22Rv1 (cell line): ENCODE measurements around the gene OR4K13.

Experiments
- CTCF ChIP-seq: fragments of 450-650 bp; IDR thresholded peaks from 2 replicates; pipeline ENCODE4 v1.5.1; 2017; ENCODE audit warnings: mild to moderate bottlenecking
- ZFX ChIP-seq: fragments of 450-650 bp; IDR thresholded peaks from 2 replicates; pipeline ENCODE4 v1.6.1; 2017; ENCODE audit warnings: antibody characterized with exemption, borderline replicate concordance

GRCh38 chr14:20001863-20002262, 34.0 kb downstream of the OR4K13 start, which contains the start of gene OR4Q2:
- TF ChIP-seq CTCF (no peak), ZFX (no peak)
